GM21360 (cell line): Measurements from ENCODE around the gene RANBP17.
"Not testable (repeated sequence)": the region's sequence is repeated elsewhere in the genome, so short reads cannot be mapped to it uniquely, and the experiment has no call there.

Experiments
- ATAC-seq: cut with Tn5 transposase; IDR thresholded peaks from one replicate; pipeline ENCODE4 v1.9.1; 2021; ENCODE audit warnings: mild to moderate bottlenecking, moderate library complexity; ENCODE audit not compliant: unreplicated experiment

Gene RANBP17

GRCh38 chr5:171143926-171144325 lies 282.1 kb downstream of the RANBP17 start:
- ATAC-seq: no peak

GRCh38 chr5:171149333-171149732 lies 287.5 kb downstream of the RANBP17 start:
- no peak for ATAC-seq

GRCh38 chr5:171149772-171150171 lies 288.0 kb downstream of the RANBP17 start:
- ATAC-seq: no peak

GRCh38 chr5:171152382-171152781 lies 290.6 kb downstream of the RANBP17 start:
- ATAC-seq: no peak

- ATAC-seq: no peak
Measured at GRCh38 chr5:171155621-171156020, 293.8 kb downstream of the RANBP17 start.

GRCh38 chr5:171157276-171157675 lies 295.5 kb downstream of the RANBP17 start:
- ATAC-seq: no peak

- ATAC-seq: no peak
Measured at GRCh38 chr5:171157775-171158174, 296.0 kb downstream of the RANBP17 start.

GRCh38 chr5:171158581-171158980 lies 296.8 kb downstream of the RANBP17 start:
- ATAC-seq: no peak

- no peak for ATAC-seq
Measured at GRCh38 chr5:171162165-171162564, 300.3 kb downstream of the RANBP17 start.

- peak; percentile 91 for ATAC-seq
Measured at GRCh38 chr5:171162596-171162995, 300.8 kb downstream of the RANBP17 start.

- ATAC-seq: no peak
Measured at GRCh38 chr5:171166766-171167165, 304.9 kb downstream of the RANBP17 start.

- ATAC-seq: no peak
Measured at GRCh38 chr5:171168171-171168570, 306.4 kb downstream of the RANBP17 start.

GRCh38 chr5:171174960-171175359 lies 313.1 kb downstream of the RANBP17 start:
- ATAC-seq: not testable (repeated sequence)

- no peak for ATAC-seq
Measured at GRCh38 chr5:171175746-171176145, 313.9 kb downstream of the RANBP17 start.

GRCh38 chr5:171178190-171178589 lies 316.4 kb downstream of the RANBP17 start:
- not testable (repeated sequence) for ATAC-seq

- ATAC-seq: no peak
Measured at GRCh38 chr5:171188016-171188415, 326.2 kb downstream of the RANBP17 start.

GRCh38 chr5:171189442-171189841 lies 327.6 kb downstream of the RANBP17 start:
- ATAC-seq: no peak

GRCh38 chr5:171192111-171192510 lies 330.3 kb downstream of the RANBP17 start:
- no peak for ATAC-seq

- ATAC-seq: no peak
Measured at GRCh38 chr5:171201310-171201709, 339.5 kb downstream of the RANBP17 start.

- ATAC-seq: no peak
Measured at GRCh38 chr5:171205375-171205774, 343.6 kb downstream of the RANBP17 start.

- ATAC-seq: no peak
Measured at GRCh38 chr5:171207256-171207847, 345.5 kb downstream of the RANBP17 start.

GRCh38 chr5:171221916-171222315 lies 360.1 kb downstream of the RANBP17 start:
- ATAC-seq: no peak

- ATAC-seq: no peak
Measured at GRCh38 chr5:171223927-171224326, 362.1 kb downstream of the RANBP17 start.
